ENCODE results near the gene KCNJ3. TPM values are rescaled to one million over a fixed set of nuclear protein-coding genes. Genes with fewer than 3 reads are reported as not detected.
A peak's percentile ranks its signal among the peaks of the same experiment; 100 is the strongest.

The KCNJ3 gene
- total RNA-seq, 1 experiment from 2014 or later = not detected

GRCh38 chr2:154706660-154707059, 8.2 kb downstream of the KCNJ3 start:
- no peak for DNase-seq (ENCODE audit: extremely low read depth, low read depth)

GRCh38 chr2:154707994-154708575, 9.6 kb downstream of the KCNJ3 start:
- no peak for DNase-seq (ENCODE audit: extremely low read depth, low read depth)

- DNase-seq (ENCODE audit: extremely low read depth, low read depth) = no peak
These were observed 10.7 kb downstream of the KCNJ3 start for GRCh38 chr2:154709215-154709614.

- no peak for DNase-seq (ENCODE audit: extremely low read depth, low read depth)
These were observed 11.6 kb downstream of the KCNJ3 start for GRCh38 chr2:154710078-154710477.

- no peak for DNase-seq (ENCODE audit: extremely low read depth, low read depth)
These were observed 12.2 kb downstream of the KCNJ3 start for GRCh38 chr2:154710685-154711084.

GRCh38 chr2:154713675-154714074, 15.2 kb downstream of the KCNJ3 start:
- DNase-seq (ENCODE audit: extremely low read depth, low read depth) = no peak

- DNase-seq (ENCODE audit: extremely low read depth, low read depth) = no peak
These were observed 22.2 kb downstream of the KCNJ3 start for GRCh38 chr2:154720651-154721050.

GRCh38 chr2:154724194-154724797, 25.8 kb downstream of the KCNJ3 start:
- DNase-seq (ENCODE audit: extremely low read depth, low read depth) = no peak

- no peak for DNase-seq (ENCODE audit: extremely low read depth, low read depth)
These were observed 41.9 kb downstream of the KCNJ3 start for GRCh38 chr2:154740361-154740760.

GRCh38 chr2:154758871-154759270, 60.4 kb downstream of the KCNJ3 start:
- no peak for DNase-seq (ENCODE audit: extremely low read depth, low read depth)

GRCh38 chr2:154762638-154763037, 64.1 kb downstream of the KCNJ3 start:
- DNase-seq (ENCODE audit: extremely low read depth, low read depth) = no peak

GRCh38 chr2:154771664-154772284, 73.3 kb downstream of the KCNJ3 start:
- no peak for DNase-seq (ENCODE audit: extremely low read depth, low read depth)

GRCh38 chr2:154776825-154777224, 78.3 kb downstream of the KCNJ3 start:
- DNase-seq (ENCODE audit: extremely low read depth, low read depth) = no peak

- DNase-seq (ENCODE audit: extremely low read depth, low read depth) = no peak
These were observed 95.9 kb downstream of the KCNJ3 start for GRCh38 chr2:154794406-154794805.

GRCh38 chr2:154795651-154796050, 97.2 kb downstream of the KCNJ3 start:
- DNase-seq (ENCODE audit: extremely low read depth, low read depth) = no peak

GRCh38 chr2:154804451-154804850, 106.0 kb downstream of the KCNJ3 start:
- no peak for DNase-seq (ENCODE audit: extremely low read depth, low read depth)

- no peak for DNase-seq (ENCODE audit: extremely low read depth, low read depth)
These were observed 115.1 kb downstream of the KCNJ3 start for GRCh38 chr2:154813636-154814035.

GRCh38 chr2:154814856-154815255, 116.4 kb downstream of the KCNJ3 start:
- no peak for DNase-seq (ENCODE audit: extremely low read depth, low read depth)

- no peak for DNase-seq (ENCODE audit: extremely low read depth, low read depth)
These were observed 126.9 kb downstream of the KCNJ3 start for GRCh38 chr2:154825358-154825757.

GRCh38 chr2:154826827-154827226, 128.3 kb downstream of the KCNJ3 start:
- DNase-seq (ENCODE audit: extremely low read depth, low read depth) = no peak

- DNase-seq (ENCODE audit: extremely low read depth, low read depth) = no peak
These were observed 128.8 kb downstream of the KCNJ3 start for GRCh38 chr2:154827286-154827685.

GRCh38 chr2:154832711-154833110, 134.2 kb downstream of the KCNJ3 start:
- peak; percentile 2 for DNase-seq (ENCODE audit: extremely low read depth, low read depth)

All from NCI-H460 (cell line).